A549 (cell line): ENCODE measurements around the gene CPZ. TPM values are rescaled to one million over a fixed set of nuclear protein-coding genes. Genes with fewer than 3 reads are reported as not detected.

Experiments
- ATAC-seq, 2 experiments: fragments of 200-7000 bp in 1 of 2; fragments of >200 bp in 1 of 2; cut with Nextera tagmentation in 1 of 2; cut with Tn5 transposase in 1 of 2; 3 replicates each; pipeline versions ENCODE4 v1.8.0 to v1.9.1; 2018 to 2020; ENCODE audit warnings: mild to moderate bottlenecking in 1 of 2, moderate library complexity in 1 of 2
- CTCF ChIA-PET: fragments of 300-600 bp; sonication (Branson Sonifier 250); formaldehyde crosslinking; extraction: SDS; loops from one replicate; lab custom pipeline; 2021; ENCODE audit warnings: antibody characterized with exemption, inconsistent platforms; lab: Yijun Ruan, JAX
- POLR2A ChIA-PET: fragments of 350-600 bp; formaldehyde crosslinking; extraction: SDS; loops from one replicate; lab custom pipeline; 2021; ENCODE audit warnings: antibody characterized with exemption, inconsistent platforms; lab: Yijun Ruan, JAX
- DNase-seq, 2 experiments: peaks; one replicate each; pipeline versions ENCODE4 v3.0.0 to v3.0.0-alpha.2; 2011 to 2016; ENCODE audit warnings: low read depth in 1 of 2, low spot score in 1 of 2
- FAIRE-seq: peaks from 2 replicates; lab custom pipeline; 2011; peaks lifted over from hg19 to GRCh38; lab: Jason Lieb, UNC
- H3K27ac ChIP-seq, 2 experiments: fragments of >200 bp; sonication (Bioruptor Twin); formaldehyde crosslinking; 3 replicates each; pipeline ENCODE4 v1.5.1; 2016 to 2017
- H3K4me1 ChIP-seq: fragments of >200 bp; sonication (Bioruptor Twin); formaldehyde crosslinking; 3 replicates; pipeline ENCODE4 v1.6.1; 2016
- H3K4me2 ChIP-seq: fragments of >200 bp; sonication (Bioruptor Twin); formaldehyde crosslinking; 3 replicates; pipeline ENCODE4 v1.6.1; 2016
- H3K4me3 ChIP-seq: fragments of >200 bp; sonication (Bioruptor Twin); formaldehyde crosslinking; 3 replicates; pipeline ENCODE4 v1.5.1; 2016
- H3K9me3 ChIP-seq: fragments of >200 bp; sonication (Bioruptor Twin); formaldehyde crosslinking; 3 replicates; pipeline ENCODE4 v1.6.1; 2016
- CBX8 ChIP-seq: fragments of 200-600 bp; sonication (generic); IDR thresholded peaks from 2 replicates; pipeline ENCODE4 v1.6.1; 2016
- CHD4 ChIP-seq: fragments of 200-600 bp; sonication (generic); IDR thresholded peaks from 2 replicates; pipeline ENCODE4 v1.6.1; 2016; ENCODE audit warnings: antibody characterized with exemption, mild to moderate bottlenecking, borderline replicate concordance
- E2F6 ChIP-seq: IDR thresholded peaks from 2 replicates; pipeline ENCODE4 v1.6.1; 2012; ENCODE audit warnings: low read depth, borderline replicate concordance
- ESRRA ChIP-seq: fragments of 150-350 bp; IDR thresholded peaks from 2 replicates; pipeline ENCODE4 v1.6.1; 2014; ENCODE audit warnings: mild to moderate bottlenecking, low read length, borderline replicate concordance
- FOSB ChIP-seq: fragments of 250-450 bp; sonication (Bioruptor Pico); IDR thresholded peaks from 2 replicates; pipeline ENCODE4 v1.5.0; 2020; ENCODE audit warnings: mild to moderate bottlenecking, moderate library complexity
- FOXS1 ChIP-seq: fragments of 250-450 bp; sonication (Bioruptor Pico); IDR thresholded peaks from 2 replicates; pipeline ENCODE4 v1.5.0; 2020; ENCODE audit warnings: mild to moderate bottlenecking, moderate library complexity
- HDAC2 ChIP-seq: fragments of 200-600 bp; sonication (generic); IDR thresholded peaks from 2 replicates; pipeline ENCODE4 v1.6.1; 2016
- HMGXB4 ChIP-seq: fragments of 250-450 bp; sonication (Bioruptor Pico); IDR thresholded peaks from 2 replicates; pipeline ENCODE4 v1.5.0; 2021; ENCODE audit warnings: mild to moderate bottlenecking, moderate library complexity, borderline replicate concordance
- JUN ChIP-seq, 2 experiments: fragments of >200 bp; sonication (Bioruptor Twin); formaldehyde crosslinking; IDR thresholded peaks; 2 replicates in 1 of 2; 3 replicates in 1 of 2; pipeline ENCODE4 v1.6.1; 2016 to 2017
- KDM5A ChIP-seq: fragments of 200-600 bp; sonication (generic); IDR thresholded peaks from 2 replicates; pipeline ENCODE4 v1.6.1; 2016; ENCODE audit warnings: antibody characterized with exemption, mild to moderate bottlenecking
- MAFK ChIP-seq: fragments of 450-650 bp; IDR thresholded peaks from 2 replicates; pipeline ENCODE4 v1.6.1; 2014; ENCODE audit not compliant: partially characterized antibody
- PHF8 ChIP-seq: fragments of 200-600 bp; sonication (generic); IDR thresholded peaks from 2 replicates; pipeline ENCODE4 v1.6.1; 2016; ENCODE audit warnings: low read depth, mild to moderate bottlenecking, antibody characterized with exemption, moderate library complexity, borderline replicate concordance
- POLR2A ChIP-seq: IDR thresholded peaks from 2 replicates; pipeline ENCODE4 v1.6.1; 2012; ENCODE audit warnings: mild to moderate bottlenecking, low read length
- RARB ChIP-seq: fragments of 250-450 bp; sonication (Bioruptor Pico); IDR thresholded peaks from 2 replicates; pipeline ENCODE4 v1.8.0; 2021; ENCODE audit warnings: mild to moderate bottlenecking, moderate library complexity
- RNF2 ChIP-seq: fragments of 200-600 bp; sonication (generic); IDR thresholded peaks from 2 replicates; pipeline ENCODE4 v1.6.1; 2016; ENCODE audit warnings: low read depth, mild to moderate bottlenecking, antibody characterized with exemption, moderate library complexity, borderline replicate concordance
- TFCP2L1 ChIP-seq: fragments of 250-450 bp; sonication (Bioruptor Pico); IDR thresholded peaks from 2 replicates; pipeline ENCODE4 v1.5.0; 2021; ENCODE audit warnings: mild to moderate bottlenecking
- ZNF302 ChIP-seq: fragments of 250-450 bp; sonication (Bioruptor Pico); IDR thresholded peaks from 2 replicates; pipeline ENCODE4 v1.9.0; 2021; ENCODE audit warnings: inconsistent platforms, mild to moderate bottlenecking, moderate library complexity
- WGBS: methylation state at CpG from one replicate; pipeline ENCODE4 v1.1.6; 2017; ENCODE audit errors: missing lambda C conversion rate; 5-methylcytosine and 5-hydroxymethylcytosine counted together
- polyA plus RNA-seq, 4 experiments: library from polyadenylated mRNA; depleted of rRNA in 3 of 4; stranded (reverse); fragments of >200 nt; fragmentation: RNase III in 1 of 4; extraction: RNeasy Plus Mini Kit Qiagen cat#74134 plus additional on column Dnase treatment in 1 of 4; gene quantifications; 2 replicates in 3 of 4; 3 replicates in 1 of 4; pipeline ENCODE4 v1.2.3, GENCODE V29; 2011 to 2017
- TF ChIP-seq, protein P1 (sequence below): IDR thresholded peaks from 2 replicates; pipeline ENCODE4 v1.6.1; 2012
- TF ChIP-seq, protein P2 (sequence below): fragments of 250-450 bp; sonication (Bioruptor Pico); IDR thresholded peaks from 2 replicates; pipeline ENCODE4 v1.5.0; 2020; ENCODE audit warnings: low read depth, mild to moderate bottlenecking, moderate library complexity

Gene CPZ
- polyA plus RNA-seq, 2 of the 4 experiments (the other 2 are of a cell fraction): 0.09 to 0.21 TPM

DNA sequence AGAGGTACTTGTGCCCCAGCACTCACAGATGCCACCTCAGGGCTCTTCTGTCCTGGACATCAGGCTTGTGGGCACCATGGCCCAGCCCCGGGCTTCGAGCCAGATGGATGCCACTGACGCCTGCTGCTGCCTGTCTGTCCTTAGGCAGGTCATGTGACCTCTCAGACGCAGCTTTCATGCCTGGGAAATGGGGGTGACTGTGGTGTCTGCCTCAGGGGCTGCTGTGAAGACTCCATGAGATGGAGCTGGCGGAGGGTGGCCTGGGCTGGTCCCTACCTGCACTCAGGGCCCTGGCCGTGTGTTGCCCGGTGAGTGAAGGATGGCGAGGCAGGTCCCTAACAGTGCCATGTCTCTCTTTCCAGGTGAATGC is 6.5 kb downstream of the CPZ start:
- Histone ChIP-seq H3K9me3 (no peaks in the 10 kb centered on the region), H3K4me1 (no peaks in the 10 kb centered on the region), H3K4me2 (no peak overlapping the region), H3K27ac (no peak overlapping the region), H3K4me3 (no peak overlapping the region)
- TF ChIP-seq CHD4 (no peak), JUN (IDR thresholded peaks at IDR 0.05) (no peak), FOSB (CRISPR knock-in tag) (no peak), FOXS1 (no peak), CBX8 (no peak), ESRRA (no peak), RARB (CRISPR knock-in tag) (no peak), HDAC2 (no peak), MAFK (no peak), E2F6 (no peak), PHF8 (no peak), ZNF302 (CRISPR knock-in tag) (no peak), HMGXB4 (CRISPR knock-in tag) (no peak)
- CTCF ChIA-PET: interaction anchor here (1.0 to 3.7 kb wide), 3 partner anchors 8 to 130 kb away, joined by 3 to 27 read pairs (median 8); no protein-coding TSS in a partner anchor
- no CpG with 5 or more reads among the region's 8 CpGs for WGBS
- FAIRE-seq (no peak), ATAC-seq (no peak), DNase-seq (no peak)
- POLR2A ChIA-PET: no interaction called here

DNA sequence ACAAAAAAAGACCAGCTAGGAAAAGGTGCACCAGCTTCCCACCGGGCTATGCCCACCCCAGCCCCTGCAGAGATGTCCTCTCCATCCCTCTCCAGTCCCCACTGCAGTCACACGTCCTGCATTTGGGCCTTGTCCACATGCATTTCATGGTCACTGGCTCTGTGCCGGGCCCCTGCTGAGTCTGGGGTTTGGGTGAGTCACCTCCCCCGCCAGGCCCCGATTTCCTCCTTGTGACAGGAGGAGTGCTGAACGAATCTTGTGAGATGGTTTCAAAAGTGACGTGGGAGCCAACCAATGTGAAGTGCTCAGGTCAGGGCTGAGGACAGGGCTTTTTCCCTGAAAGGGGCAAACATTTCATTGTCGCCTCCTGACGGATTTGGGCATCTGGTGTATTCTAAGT is 7.1 kb downstream of the CPZ start:
- H3K4me3 ChIP-seq: no peak overlapping the region
- ATAC-seq (no peak), DNase-seq (peak in 1 of 2 experiments; percentile 17), FAIRE-seq (no peak)
- ChIA-PET POLR2A (no interaction called here), CTCF (interaction anchor here (1.0 to 3.7 kb wide), 3 partner anchors 8 to 130 kb away, joined by 4 to 27 read pairs (median 8); no protein-coding TSS in a partner anchor)
- H3K27ac ChIP-seq: no peak overlapping the region
- WGBS: 35% methylated on average over 8 of the region's 9 CpGs
- no peaks in the 10 kb centered on the region for H3K9me3 ChIP-seq
- no peak overlapping the region for H3K4me2 ChIP-seq
- no peaks in the 10 kb centered on the region for H3K4me1 ChIP-seq
- TF ChIP-seq POLR2A: no peak
- TF ChIP-seq TFCP2L1 (CRISPR knock-in tag): no peak

- DNase-seq (no peak), FAIRE-seq (no peak)
- POLR2A ChIA-PET: no interaction called here
Measured at GRCh38 chr4:8600266-8600665, 7.7 kb downstream of the CPZ start.

GRCh38 chr4:8600686-8601085 is 8.1 kb downstream of the CPZ start:
- Histone ChIP-seq H3K4me2 (no peak overlapping the region), H3K4me1 (no peaks in the 10 kb centered on the region), H3K4me3 (no peak overlapping the region), H3K9me3 (no peaks in the 10 kb centered on the region), H3K27ac (no peak overlapping the region)
- FAIRE-seq (no peak), ATAC-seq (no peak), DNase-seq (no peak)
- no CpG with 5 or more reads among the region's 12 CpGs for WGBS
- ChIA-PET POLR2A (no interaction called here), CTCF (interaction anchor here (0.7 to 1.7 kb wide), 5 partner anchors 9 to 318 kb away, joined by 3 to 6 read pairs (median 4); no protein-coding TSS in a partner anchor)
- TF ChIP-seq, protein P1, sequence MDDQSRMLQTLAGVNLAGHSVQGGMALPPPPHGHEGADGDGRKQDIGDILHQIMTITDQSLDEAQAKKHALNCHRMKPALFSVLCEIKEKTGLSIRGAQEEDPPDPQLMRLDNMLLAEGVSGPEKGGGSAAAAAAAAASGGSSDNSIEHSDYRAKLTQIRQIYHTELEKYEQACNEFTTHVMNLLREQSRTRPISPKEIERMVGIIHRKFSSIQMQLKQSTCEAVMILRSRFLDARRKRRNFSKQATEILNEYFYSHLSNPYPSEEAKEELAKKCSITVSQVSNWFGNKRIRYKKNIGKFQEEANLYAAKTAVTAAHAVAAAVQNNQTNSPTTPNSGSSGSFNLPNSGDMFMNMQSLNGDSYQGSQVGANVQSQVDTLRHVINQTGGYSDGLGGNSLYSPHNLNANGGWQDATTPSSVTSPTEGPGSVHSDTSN: no peak
- TF ChIP-seq, protein P2, sequence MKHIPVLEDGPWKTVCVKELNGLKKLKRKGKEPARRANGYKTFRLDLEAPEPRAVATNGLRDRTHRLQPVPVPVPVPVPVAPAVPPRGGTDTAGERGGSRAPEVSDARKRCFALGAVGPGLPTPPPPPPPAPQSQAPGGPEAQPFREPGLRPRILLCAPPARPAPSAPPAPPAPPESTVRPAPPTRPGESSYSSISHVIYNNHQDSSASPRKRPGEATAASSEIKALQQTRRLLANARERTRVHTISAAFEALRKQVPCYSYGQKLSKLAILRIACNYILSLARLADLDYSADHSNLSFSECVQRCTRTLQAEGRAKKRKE (CRISPR knock-in tag): no peak
- no peak for TF ChIP-seq RNF2
- TF ChIP-seq KDM5A: no peak

More at GRCh38 chr4:8600266-8600665, 7.7 kb downstream of the CPZ start:
- no peak for TF ChIP-seq PHF8
- WGBS: 90% methylated on average over 11 of the region's 13 CpGs
- H3K4me1 ChIP-seq: no peaks in the 10 kb centered on the region
- no peak overlapping the region for H3K4me3 ChIP-seq
- H3K27ac ChIP-seq: no peak overlapping the region
- no peaks in the 10 kb centered on the region for H3K9me3 ChIP-seq
- no peak for ATAC-seq
- no peak overlapping the region for H3K4me2 ChIP-seq
- CTCF ChIA-PET: interaction anchor here (1.1 to 1.7 kb wide), 4 partner anchors 14 to 318 kb away, joined by 3 to 6 read pairs (median 4); no protein-coding TSS in a partner anchor
